A549 (cell line): ENCODE results near the gene NYNRIN. TPM values are rescaled to one million over a fixed set of nuclear protein-coding genes. Genes with fewer than 3 reads are reported as not detected.

Experiments used
- ATAC-seq, 2 experiments: fragments of 200-7000 bp in 1 of 2; fragments of >200 bp in 1 of 2; cut with Nextera tagmentation in 1 of 2; cut with Tn5 transposase in 1 of 2; 3 replicates each; pipeline versions ENCODE4 v1.8.0 to v1.9.1; 2018 to 2020; ENCODE audit warnings: mild to moderate bottlenecking in 1 of 2, moderate library complexity in 1 of 2
- CTCF ChIA-PET: fragments of 300-600 bp; sonication (Branson Sonifier 250); formaldehyde crosslinking; extraction: SDS; loops from one replicate; lab custom pipeline; 2021; ENCODE audit warnings: antibody characterized with exemption, inconsistent platforms; lab: Yijun Ruan, JAX
- POLR2A ChIA-PET: fragments of 350-600 bp; formaldehyde crosslinking; extraction: SDS; loops from one replicate; lab custom pipeline; 2021; ENCODE audit warnings: antibody characterized with exemption, inconsistent platforms; lab: Yijun Ruan, JAX
- DNase-seq, 2 experiments: peaks; one replicate each; pipeline versions ENCODE4 v3.0.0 to v3.0.0-alpha.2; 2011 to 2016; ENCODE audit warnings: low read depth in 1 of 2, low spot score in 1 of 2
- FAIRE-seq: peaks from 2 replicates; lab custom pipeline; 2011; peaks lifted over from hg19 to GRCh38; lab: Jason Lieb, UNC
- H3K27ac ChIP-seq, 2 experiments: fragments of >200 bp; sonication (Bioruptor Twin); formaldehyde crosslinking; 3 replicates each; pipeline ENCODE4 v1.5.1; 2016 to 2017
- H3K4me1 ChIP-seq: fragments of >200 bp; sonication (Bioruptor Twin); formaldehyde crosslinking; 3 replicates; pipeline ENCODE4 v1.6.1; 2016
- H3K4me2 ChIP-seq: fragments of >200 bp; sonication (Bioruptor Twin); formaldehyde crosslinking; 3 replicates; pipeline ENCODE4 v1.6.1; 2016
- H3K4me3 ChIP-seq: fragments of >200 bp; sonication (Bioruptor Twin); formaldehyde crosslinking; 3 replicates; pipeline ENCODE4 v1.5.1; 2016
- H3K9me3 ChIP-seq: fragments of >200 bp; sonication (Bioruptor Twin); formaldehyde crosslinking; 3 replicates; pipeline ENCODE4 v1.6.1; 2016
- BCL3 ChIP-seq: fragments of >200 bp; sonication (Bioruptor Twin); formaldehyde crosslinking; IDR thresholded peaks from 3 replicates; pipeline ENCODE4 v1.6.1; 2016
- CBX2 ChIP-seq: fragments of 200-600 bp; sonication (generic); IDR thresholded peaks from 2 replicates; pipeline ENCODE4 v1.6.1; 2016; ENCODE audit warnings: low read depth, mild to moderate bottlenecking, borderline replicate concordance
- CEBPB ChIP-seq, 2 experiments: fragments of >200 bp in 1 of 2; sonication (Bioruptor Twin) in 1 of 2; formaldehyde crosslinking in 1 of 2; IDR thresholded peaks; 2 replicates each; pipeline ENCODE4 v1.6.1; 2012 to 2016
- CHD2 ChIP-seq: fragments of 150-350 bp; IDR thresholded peaks from 2 replicates; pipeline ENCODE4 v1.6.1; 2014; ENCODE audit warnings: low read length; ENCODE audit not compliant: partially characterized antibody
- CHD4 ChIP-seq: fragments of 200-600 bp; sonication (generic); IDR thresholded peaks from 2 replicates; pipeline ENCODE4 v1.6.1; 2016; ENCODE audit warnings: antibody characterized with exemption, mild to moderate bottlenecking, borderline replicate concordance
- EHMT2 ChIP-seq: fragments of 200-600 bp; sonication (generic); IDR thresholded peaks from 2 replicates; pipeline ENCODE4 v1.6.1; 2016; ENCODE audit warnings: antibody characterized with exemption, low read depth, mild to moderate bottlenecking, moderate library complexity
- EP300 ChIP-seq, 2 experiments: fragments of >200 bp; sonication (Bioruptor Twin); formaldehyde crosslinking; IDR thresholded peaks; 2 replicates in 1 of 2; 3 replicates in 1 of 2; pipeline ENCODE4 v1.6.1; 2016 to 2017
- ESRRA ChIP-seq: fragments of 150-350 bp; IDR thresholded peaks from 2 replicates; pipeline ENCODE4 v1.6.1; 2014; ENCODE audit warnings: mild to moderate bottlenecking, low read length, borderline replicate concordance
- FOSB ChIP-seq: fragments of 250-450 bp; sonication (Bioruptor Pico); IDR thresholded peaks from 2 replicates; pipeline ENCODE4 v1.5.0; 2020; ENCODE audit warnings: mild to moderate bottlenecking, moderate library complexity
- FOSL2 ChIP-seq, 2 experiments: fragments of 450-650 bp in 1 of 2; fragments of >200 bp in 1 of 2; sonication (Bioruptor Twin) in 1 of 2; formaldehyde crosslinking; IDR thresholded peaks; 2 replicates each; pipeline versions ENCODE4 v1.5.0 to v1.6.1; 2016 to 2020; ENCODE audit warnings: mild to moderate bottlenecking in 1 of 2, moderate library complexity in 1 of 2
- HDAC2 ChIP-seq: fragments of 200-600 bp; sonication (generic); IDR thresholded peaks from 2 replicates; pipeline ENCODE4 v1.6.1; 2016
- HOXA7 ChIP-seq: fragments of 250-450 bp; sonication (Bioruptor Pico); IDR thresholded peaks from 2 replicates; pipeline ENCODE4 v1.5.0; 2020; ENCODE audit warnings: mild to moderate bottlenecking, moderate library complexity
- KDM1A ChIP-seq: fragments of 200-600 bp; sonication (generic); IDR thresholded peaks from 2 replicates; pipeline ENCODE4 v1.6.1; 2016; ENCODE audit warnings: low read depth, mild to moderate bottlenecking
- KDM5A ChIP-seq: fragments of 200-600 bp; sonication (generic); IDR thresholded peaks from 2 replicates; pipeline ENCODE4 v1.6.1; 2016; ENCODE audit warnings: antibody characterized with exemption, mild to moderate bottlenecking
- MAFK ChIP-seq: fragments of 450-650 bp; IDR thresholded peaks from 2 replicates; pipeline ENCODE4 v1.6.1; 2014; ENCODE audit not compliant: partially characterized antibody
- MAX ChIP-seq: IDR thresholded peaks from 2 replicates; pipeline ENCODE4 v1.6.1; 2012
- NFE2L2 ChIP-seq: fragments of 150-350 bp; conservative IDR thresholded peaks from 2 replicates; pipeline ENCODE4 v1.6.1; 2014; ENCODE audit warnings: low read length
- NR3C1 ChIP-seq: fragments of >200 bp; sonication (Bioruptor Twin); formaldehyde crosslinking; IDR thresholded peaks from 3 replicates; pipeline ENCODE4 v1.6.1; 2017
- PBX3 ChIP-seq: IDR thresholded peaks from 2 replicates; pipeline ENCODE4 v1.6.1; 2012
- RAD21 ChIP-seq, 2 experiments: fragments of >200 bp in 1 of 2; sonication (Bioruptor Twin) in 1 of 2; formaldehyde crosslinking in 1 of 2; IDR thresholded peaks in 1 of 2; conservative IDR thresholded peaks in 1 of 2; 2 replicates in 1 of 2; 3 replicates in 1 of 2; pipeline ENCODE4 v1.6.1; 2012 to 2018; ENCODE audit warnings: inconsistent platforms in 1 of 2
- RARB ChIP-seq: fragments of 250-450 bp; sonication (Bioruptor Pico); IDR thresholded peaks from 2 replicates; pipeline ENCODE4 v1.8.0; 2021; ENCODE audit warnings: mild to moderate bottlenecking, moderate library complexity
- REST ChIP-seq: fragments of 200-600 bp; sonication (generic); IDR thresholded peaks from 2 replicates; pipeline ENCODE4 v1.6.1; 2016; ENCODE audit warnings: antibody characterized with exemption, mild to moderate bottlenecking, moderate library complexity
- TFCP2L1 ChIP-seq: fragments of 250-450 bp; sonication (Bioruptor Pico); IDR thresholded peaks from 2 replicates; pipeline ENCODE4 v1.5.0; 2021; ENCODE audit warnings: mild to moderate bottlenecking
- ZNF302 ChIP-seq: fragments of 250-450 bp; sonication (Bioruptor Pico); IDR thresholded peaks from 2 replicates; pipeline ENCODE4 v1.9.0; 2021; ENCODE audit warnings: inconsistent platforms, mild to moderate bottlenecking, moderate library complexity
- ZSCAN20 ChIP-seq: fragments of 250-450 bp; sonication (Bioruptor Pico); IDR thresholded peaks from 2 replicates; pipeline ENCODE4 v1.8.0; 2022; ENCODE audit warnings: mild to moderate bottlenecking, moderate library complexity
- WGBS: methylation state at CpG from one replicate; pipeline ENCODE4 v1.1.6; 2017; ENCODE audit errors: missing lambda C conversion rate; 5-methylcytosine and 5-hydroxymethylcytosine counted together
- polyA plus RNA-seq, 4 experiments: library from polyadenylated mRNA; depleted of rRNA in 3 of 4; stranded (reverse); fragments of >200 nt; fragmentation: RNase III in 1 of 4; extraction: RNeasy Plus Mini Kit Qiagen cat#74134 plus additional on column Dnase treatment in 1 of 4; gene quantifications; 2 replicates in 3 of 4; 3 replicates in 1 of 4; pipeline ENCODE4 v1.2.3, GENCODE V29; 2011 to 2017

The NYNRIN gene
- polyA plus RNA-seq, 2 of the 4 experiments (the other 2 are of a cell fraction) = 0.19 to 0.44 TPM

GRCh38 chr14:24381363-24382063, 17.3 kb upstream of the NYNRIN start:
- DNase-seq = no peak
- no peak overlapping the region for H3K4me2 ChIP-seq
- ChIA-PET CTCF (interaction anchor here (1.6 to 2.9 kb wide), 5 partner anchors 9 to 55 kb away, joined by 4 to 14 read pairs (median 9); no protein-coding TSS in a partner anchor), POLR2A (no interaction called here)
- WGBS = 78% methylated on average over 8 of the region's 8 CpGs
- no peaks in the 10 kb centered on the region for H3K4me1 ChIP-seq
- H3K4me3 ChIP-seq = no peak overlapping the region
- H3K9me3 ChIP-seq = no peaks in the 10 kb centered on the region
- ATAC-seq = no peak
- no peak for FAIRE-seq
- no peak overlapping the region for H3K27ac ChIP-seq
- TF ChIP-seq CHD2 = no peak
- TF ChIP-seq MAX = no peak
- TF ChIP-seq EHMT2 = no peak
- no peak for TF ChIP-seq HDAC2
- TF ChIP-seq MAFK = no peak
- TF ChIP-seq RAD21 (conservative IDR thresholded peaks at IDR 0.05 in 1 of 2, IDR thresholded peaks at IDR 0.05 in 1 of 2) = no peak
- no peak for TF ChIP-seq FOSL2 (IDR thresholded peaks at IDR 0.05)
- no peak for TF ChIP-seq FOSL2 (CRISPR knock-in tag; IDR thresholded peaks at IDR 0.05)
- TF ChIP-seq KDM1A = no peak
- TF ChIP-seq PBX3 = no peak
- TF ChIP-seq CBX2 = no peak
- TF ChIP-seq EP300 (IDR thresholded peaks at IDR 0.05) = no peak
- no peak for TF ChIP-seq KDM5A
- no peak for TF ChIP-seq ZNF302 (CRISPR knock-in tag)
- no peak for TF ChIP-seq TFCP2L1 (CRISPR knock-in tag)
- no peak for TF ChIP-seq REST

GRCh38 chr14:24382064-24382371, 16.8 kb upstream of the NYNRIN start:
- 80% methylated on average over 4 of the region's 4 CpGs for WGBS
- CTCF ChIA-PET = interaction anchor here (1.6 to 2.9 kb wide), 4 partner anchors 9 to 50 kb away, joined by 4 to 14 read pairs (median 7); no protein-coding TSS in a partner anchor
- DNase-seq (no peak), FAIRE-seq (no peak), ATAC-seq (no peak)
- H3K4me3 ChIP-seq = no peak overlapping the region
- no peak overlapping the region for H3K4me2 ChIP-seq
- no peak for TF ChIP-seq ESRRA
- TF ChIP-seq FOSB = no peak
- no peak for TF ChIP-seq FOSL2 (IDR thresholded peaks at IDR 0.05)
- TF ChIP-seq FOSL2 (CRISPR knock-in tag; IDR thresholded peaks at IDR 0.05) = no peak
- no peaks in the 10 kb centered on the region for H3K9me3 ChIP-seq
- no peak overlapping the region for H3K27ac ChIP-seq
- POLR2A ChIA-PET = no interaction called here
- no peaks in the 10 kb centered on the region for H3K4me1 ChIP-seq

GRCh38 chr14:24384169-24384568, 14.6 kb upstream of the NYNRIN start:
- POLR2A ChIA-PET = no interaction called here
- 37% methylated on average over 4 of the region's 4 CpGs for WGBS
- Histone ChIP-seq H3K27ac (no peak overlapping the region), H3K4me3 (no peak overlapping the region), H3K4me1 (no peaks in the 10 kb centered on the region), H3K4me2 (no peak overlapping the region), H3K9me3 (no peaks in the 10 kb centered on the region)
- ATAC-seq = no peak; a peak in 1 of 6 replicates
- CTCF ChIA-PET = interaction anchor here (2.5 to 2.9 kb wide), 2 partner anchors 47 to 51 kb away, joined by 9 to 14 read pairs; no protein-coding TSS in a partner anchor
- TF ChIP-seq CHD2 (no peak), BCL3 (no peak), NR3C1 (no peak), NFE2L2 (no peak), ZSCAN20 (CRISPR knock-in tag) (no peak), MAX (no peak), KDM5A (no peak), CEBPB (IDR thresholded peaks at IDR 0.05) (no peak), RARB (no peak), CHD4 (no peak), PBX3 (no peak), HOXA7 (CRISPR knock-in tag) (no peak)
- no peak for FAIRE-seq
- no peak for DNase-seq
